B cell (primary cell): ENCODE measurements around the gene SLC2A1. TPM values are rescaled to one million over a fixed set of nuclear protein-coding genes. Genes with fewer than 3 reads are reported as not detected.

ENCODE experiments used
- ATAC-seq: fragments of 200-7000 bp; cut with Tn5 transposase; one replicate; pipeline ENCODE4 v1.10.0; 2021; ENCODE audit warnings: low read depth, mild to moderate bottlenecking, moderate number of reproducible peaks, moderate library complexity
- CTCF ChIA-PET: fragments of 350-600 bp; sonication (Branson Sonifier 250); formaldehyde crosslinking; loops from one replicate; lab custom pipeline; 2021; ENCODE audit warnings: antibody characterized with exemption, inconsistent platforms; lab: Charles Lee
- POLR2A ChIA-PET: fragments of 350-600 bp; sonication (Branson Sonifier 250); formaldehyde crosslinking; loops from one replicate; lab custom pipeline; 2021; ENCODE audit warnings: antibody characterized with exemption; lab: Charles Lee
- DNase-seq: peaks from one replicate; pipeline ENCODE4 v3.0.0; 2013
- H2AFZ ChIP-seq: 2 replicates; pipeline ENCODE4 v1.6.1; 2012; ENCODE audit warnings: mild to moderate bottlenecking, low read depth, low read length; ENCODE audit not compliant: insufficient read depth, poor library complexity, severe bottlenecking
- H3K27ac ChIP-seq, 2 donors: 1 replicate in 1 of 2; 2 replicates in 1 of 2; pipeline ENCODE4 v1.5.1; 2012 to 2013; ENCODE audit warnings: low read length in 2 of 2, mild to moderate bottlenecking in 2 of 2, moderate library complexity in 1 of 2
- H3K27me3 ChIP-seq, 4 experiments: fragments of 200-600 bp in 1 of 4; sonication (generic) in 1 of 4; replicated peaks in 1 of 4; 1 replicate in 2 of 4; 2 replicates in 2 of 4; pipeline versions ENCODE4 v1.6.1 to v1.7.0; 2013 to 2016; ENCODE audit warnings: low read length in 3 of 4, mild to moderate bottlenecking in 2 of 4, mixed read lengths in 1 of 4, moderate library complexity in 1 of 4; ENCODE audit not compliant: insufficient read depth in 4 of 4, control insufficient read depth in 3 of 4; ENCODE audit errors: control extremely low read depth in 1 of 4
- H3K36me3 ChIP-seq, 2 experiments: replicated peaks in 1 of 2; 1 replicate in 1 of 2; 2 replicates in 1 of 2; pipeline versions ENCODE4 v1.6.1 to v1.7.1; 2013; ENCODE audit warnings: low read length in 1 of 2; ENCODE audit not compliant: insufficient read depth in 2 of 2, control insufficient read depth in 1 of 2; ENCODE audit errors: control extremely low read depth in 1 of 2, extremely low read depth in 1 of 2
- H3K4me1 ChIP-seq, 2 donors: fragments of 200-600 bp in 1 of 2; sonication (generic) in 1 of 2; 1 replicate in 1 of 2; 2 replicates in 1 of 2; pipeline versions ENCODE4 v1.5.1 to v1.6.1; 2013 to 2017; ENCODE audit warnings: low read length in 2 of 2; ENCODE audit not compliant: control insufficient read depth in 2 of 2, insufficient read depth in 2 of 2
- H3K4me2 ChIP-seq: replicated peaks from 2 replicates; pipeline ENCODE3; 2012; ENCODE audit warnings: mild to moderate bottlenecking, low read depth, low read length; ENCODE audit not compliant: poor library complexity, severe bottlenecking
- H3K4me3 ChIP-seq, 5 experiments: fragments of 200-600 bp in 1 of 5; sonication (generic) in 1 of 5; 1 replicate in 3 of 5; 2 replicates in 2 of 5; pipeline versions ENCODE4 v1.5.1 to v1.7.0; 2011 to 2016; ENCODE audit warnings: low read length in 4 of 5, mild to moderate bottlenecking in 4 of 5, low read depth in 2 of 5, control low read depth in 1 of 5, moderate library complexity in 1 of 5; ENCODE audit not compliant: insufficient read depth in 1 of 5; ENCODE audit errors: control extremely low read depth in 1 of 5, extremely low read depth in 1 of 5
- H3K79me2 ChIP-seq: fragments of 200-600 bp; sonication (generic); one replicate; pipeline ENCODE4 v1.6.0; 2016; ENCODE audit warnings: low read length; ENCODE audit not compliant: control insufficient read depth, insufficient read depth
- H3K9ac ChIP-seq: fragments of 200-600 bp; sonication (generic); 2 replicates; pipeline ENCODE4 v1.6.1; 2017; ENCODE audit warnings: mild to moderate bottlenecking, low read length, moderate library complexity
- H3K9me3 ChIP-seq, 3 donors: one replicate each; pipeline versions ENCODE4 v1.6.1 to v1.7.1; 2013; ENCODE audit warnings: low read length in 2 of 3; ENCODE audit not compliant: control insufficient read depth in 2 of 3, insufficient read depth in 1 of 3; ENCODE audit errors: control extremely low read depth in 1 of 3
- H4K20me1 ChIP-seq: 2 replicates; pipeline ENCODE4 v1.6.0; 2012; ENCODE audit warnings: mild to moderate bottlenecking, low read length; ENCODE audit not compliant: insufficient read depth, control insufficient read depth, poor library complexity, severe bottlenecking
- H3K27ac Mint-ChIP-seq: one replicate; pipeline ENCODE4 v1.8.0; 2021; ENCODE audit warnings: mixed read lengths
- H3K27me3 Mint-ChIP-seq: one replicate; pipeline ENCODE4 v1.8.0; 2021; ENCODE audit warnings: mixed read lengths
- H3K4me1 Mint-ChIP-seq: one replicate; pipeline ENCODE4 v1.8.0; 2021; ENCODE audit warnings: mixed read lengths
- H3K4me3 Mint-ChIP-seq: one replicate; pipeline ENCODE4 v1.8.0; 2021; ENCODE audit warnings: mixed read lengths
- H3K9me3 Mint-ChIP-seq: one replicate; pipeline ENCODE4 v1.8.0; 2022; ENCODE audit warnings: mixed read lengths; ENCODE audit not compliant: insufficient read depth
- EZH2 ChIP-seq: IDR thresholded peaks from 2 replicates; pipeline ENCODE4 v1.6.1; 2012; ENCODE audit warnings: borderline replicate concordance, low read depth, mild to moderate bottlenecking, moderate library complexity, low read length; ENCODE audit not compliant: insufficient read depth, poor library complexity, severe bottlenecking
- WGBS: methylation state at CpG from one replicate; pipeline ENCODE4 v1.1.5; 2013; ENCODE audit warnings: missing lambda C conversion rate; ENCODE audit not compliant: insufficient coverage; 5-methylcytosine and 5-hydroxymethylcytosine counted together
- intact Hi-C: fragments of 100-400 bp; cut with micrococcal nuclease; formaldehyde crosslinking; loops from one replicate; pipeline ENCODE4 v1.10.0; 2022
- polyA plus RNA-seq: library from polyadenylated mRNA; depleted of rRNA; stranded (reverse); fragments of >200 nt; gene quantifications from 2 replicates; pipeline ENCODE4 v1.2.3, GENCODE V29; 2012
- total RNA-seq, 2 donors: library from RNA; stranded (reverse); fragments of 120-200 nt in 1 of 2; gene quantifications; 1 replicate in 1 of 2; 2 replicates in 1 of 2; pipeline versions ENCODE4 v1.2.3 to v1.2.4, GENCODE V29; 2013 to 2022
- TF ChIP-seq, protein P1 (sequence below): fragments of 200-600 bp; IDR thresholded peaks from one replicate; pipeline ENCODE4 v1.8.0; 2022; ENCODE audit warnings: antibody characterized with exemption, mild to moderate bottlenecking

The SLC2A1 gene
- total and polyA plus RNA-seq, 2 donors (not counting 1 experiment from before 2014, with no cell fraction given) = 223 to 240 TPM

DNA sequence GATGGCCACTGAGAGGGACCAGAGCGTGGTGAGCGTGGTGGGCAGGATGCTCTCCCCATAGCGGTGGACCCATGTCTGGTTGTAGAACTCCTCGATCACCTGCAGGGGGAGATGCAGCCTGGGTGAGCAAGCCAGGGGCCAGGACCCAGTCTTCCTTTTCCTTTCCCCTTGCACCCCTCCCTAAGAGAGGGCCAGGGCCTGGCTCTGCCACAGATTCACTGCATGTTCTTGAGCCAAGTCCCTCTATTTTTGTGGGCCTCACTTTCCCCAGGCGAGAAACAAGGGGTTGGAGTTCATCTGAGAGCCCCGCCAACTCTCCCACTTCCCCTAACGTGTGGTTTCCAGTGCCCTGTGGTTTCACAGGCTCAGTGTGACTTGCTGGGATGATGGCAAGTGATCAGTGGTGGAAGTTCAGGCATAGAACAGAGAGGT is 27.5 kb downstream of the SLC2A1 start:
- intact Hi-C loops = no loop called here
- Histone ChIP-seq H3K4me3 (peak overlapping the region; percentile 2 to 42 (median 26)), H3K27ac (peak overlapping the region; percentile 84 to 97), H3K9ac (peak overlapping the region; percentile 52), H3K4me2 (peak overlapping the region; percentile 79), H3K4me1 (peaks cover 54 to 66% of the 10 kb centered on the region in 2 donors), H3K36me3 (peaks cover 2 to 78% of the 10 kb centered on the region in 2 experiments), H2AFZ (no peak overlapping the region), H3K79me2 (peaks cover 72% of the 10 kb centered on the region), H3K9me3 (no peaks in the 10 kb centered on the region), H3K27me3 (no peaks in the 10 kb centered on the region), H4K20me1 (peaks cover 50% of the 10 kb centered on the region)
- DNase-seq (peak; percentile 80), ATAC-seq (no peak)
- 18% methylated on average over 6 of the region's 7 CpGs for WGBS
- Mint-ChIP-seq H3K9me3 (no peaks in the 10 kb centered on the region), H3K4me3 (peak overlapping the region; percentile 86), H3K27me3 (no peaks in the 10 kb centered on the region), H3K4me1 (peaks cover 80% of the 10 kb centered on the region), H3K27ac (peak overlapping the region; percentile 97)
- CTCF ChIA-PET = interaction anchor here (1.2 to 2.4 kb wide), 7 partner anchors 8 to 141 kb away, joined by 4 to 32 read pairs (median 13); no protein-coding TSS in a partner anchor
- POLR2A ChIA-PET = interaction anchor here (1.7 to 10.2 kb wide), 5 partner anchors 13 to 142 kb away, joined by 9 to 209 read pairs (median 26); partner anchors contain the start of gene SLC2A1
- TF ChIP-seq, protein P1, sequence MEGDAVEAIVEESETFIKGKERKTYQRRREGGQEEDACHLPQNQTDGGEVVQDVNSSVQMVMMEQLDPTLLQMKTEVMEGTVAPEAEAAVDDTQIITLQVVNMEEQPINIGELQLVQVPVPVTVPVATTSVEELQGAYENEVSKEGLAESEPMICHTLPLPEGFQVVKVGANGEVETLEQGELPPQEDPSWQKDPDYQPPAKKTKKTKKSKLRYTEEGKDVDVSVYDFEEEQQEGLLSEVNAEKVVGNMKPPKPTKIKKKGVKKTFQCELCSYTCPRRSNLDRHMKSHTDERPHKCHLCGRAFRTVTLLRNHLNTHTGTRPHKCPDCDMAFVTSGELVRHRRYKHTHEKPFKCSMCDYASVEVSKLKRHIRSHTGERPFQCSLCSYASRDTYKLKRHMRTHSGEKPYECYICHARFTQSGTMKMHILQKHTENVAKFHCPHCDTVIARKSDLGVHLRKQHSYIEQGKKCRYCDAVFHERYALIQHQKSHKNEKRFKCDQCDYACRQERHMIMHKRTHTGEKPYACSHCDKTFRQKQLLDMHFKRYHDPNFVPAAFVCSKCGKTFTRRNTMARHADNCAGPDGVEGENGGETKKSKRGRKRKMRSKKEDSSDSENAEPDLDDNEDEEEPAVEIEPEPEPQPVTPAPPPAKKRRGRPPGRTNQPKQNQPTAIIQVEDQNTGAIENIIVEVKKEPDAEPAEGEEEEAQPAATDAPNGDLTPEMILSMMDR = peak; percentile 69
- no peak for TF ChIP-seq EZH2
